Measurements from ENCODE around the gene REV1. TPM values are rescaled to one million over a fixed set of nuclear protein-coding genes. Genes with fewer than 3 reads are reported as not detected.

REV1 gene
- total RNA-seq, 1 donor from 2014 or later: 24.4 TPM

DNA sequence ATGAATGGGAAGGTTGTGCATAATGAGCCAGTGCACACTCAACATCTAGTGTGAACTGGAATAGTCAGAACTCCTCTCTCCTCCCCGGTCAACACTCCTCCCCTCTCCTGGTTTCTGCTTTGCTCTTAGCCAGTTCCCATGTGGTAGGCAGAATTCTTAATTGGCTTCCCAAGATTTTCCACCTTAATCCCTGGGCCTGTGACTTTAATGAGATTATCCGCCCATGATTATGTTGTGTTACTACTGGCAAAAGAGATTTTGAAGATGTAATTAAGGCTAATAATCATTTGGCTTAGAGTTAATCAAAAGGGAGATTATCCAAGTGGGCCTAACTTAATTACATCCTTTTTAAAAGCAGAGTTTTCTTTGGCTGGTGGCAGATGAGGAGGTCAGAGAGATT lies 34.2 kb upstream of the REV1 start:
- Histone ChIP-seq H3K4me1 (ENCODE audit: insufficient read depth, low read length) (no peaks in the 10 kb centered on the region), H3K4me2 (ENCODE audit: low read length) (no peak overlapping the region), H3K9ac (ENCODE audit: low read length) (no peak overlapping the region), H3K27ac (ENCODE audit: low read depth, low read length) (no peak overlapping the region), H2AFZ (ENCODE audit: low read depth, low read length) (no peak overlapping the region), H3K9me3 (ENCODE audit: insufficient read depth, low read depth, low read length) (no peaks in the 10 kb centered on the region), H3K27me3 (ENCODE audit: insufficient read depth, low read length) (no peaks in the 10 kb centered on the region), H4K20me1 (ENCODE audit: insufficient read depth, low read length) (no peaks in the 10 kb centered on the region), H3K4me3 (ENCODE audit: insufficient read depth, low read depth, low read length) (no peak overlapping the region), H3K36me3 (ENCODE audit: insufficient read depth, low read length) (no peaks in the 10 kb centered on the region), H3K79me2 (ENCODE audit: insufficient read depth, low read length) (no peaks in the 10 kb centered on the region)
- H3K4me1 Mint-ChIP-seq (ENCODE audit: low read depth, unreplicated experiment): no peaks in the 10 kb centered on the region
- no peak overlapping the region for H3K27ac Mint-ChIP-seq (ENCODE audit: unreplicated experiment)
- no peaks in the 10 kb centered on the region for H3K9me3 Mint-ChIP-seq (ENCODE audit: unreplicated experiment)
- FAIRE-seq: no peak
- peaks cover 9% of the 10 kb centered on the region for H3K27me3 Mint-ChIP-seq (ENCODE audit: low read depth, unreplicated experiment)
- TF ChIP-seq EZH2 (IDR thresholded peaks at IDR 0.05; ENCODE audit: insufficient read depth, low read length): no peak
- TF ChIP-seq, protein P1, sequence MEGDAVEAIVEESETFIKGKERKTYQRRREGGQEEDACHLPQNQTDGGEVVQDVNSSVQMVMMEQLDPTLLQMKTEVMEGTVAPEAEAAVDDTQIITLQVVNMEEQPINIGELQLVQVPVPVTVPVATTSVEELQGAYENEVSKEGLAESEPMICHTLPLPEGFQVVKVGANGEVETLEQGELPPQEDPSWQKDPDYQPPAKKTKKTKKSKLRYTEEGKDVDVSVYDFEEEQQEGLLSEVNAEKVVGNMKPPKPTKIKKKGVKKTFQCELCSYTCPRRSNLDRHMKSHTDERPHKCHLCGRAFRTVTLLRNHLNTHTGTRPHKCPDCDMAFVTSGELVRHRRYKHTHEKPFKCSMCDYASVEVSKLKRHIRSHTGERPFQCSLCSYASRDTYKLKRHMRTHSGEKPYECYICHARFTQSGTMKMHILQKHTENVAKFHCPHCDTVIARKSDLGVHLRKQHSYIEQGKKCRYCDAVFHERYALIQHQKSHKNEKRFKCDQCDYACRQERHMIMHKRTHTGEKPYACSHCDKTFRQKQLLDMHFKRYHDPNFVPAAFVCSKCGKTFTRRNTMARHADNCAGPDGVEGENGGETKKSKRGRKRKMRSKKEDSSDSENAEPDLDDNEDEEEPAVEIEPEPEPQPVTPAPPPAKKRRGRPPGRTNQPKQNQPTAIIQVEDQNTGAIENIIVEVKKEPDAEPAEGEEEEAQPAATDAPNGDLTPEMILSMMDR (IDR thresholded peaks at IDR 0.05; ENCODE audit: insufficient read depth, low read depth, low read length): no peak
- no peak for DNase-seq (ENCODE audit: low read depth)
- H3K36me3 Mint-ChIP-seq (ENCODE audit: low read depth, unreplicated experiment): no peaks in the 10 kb centered on the region
- H3K4me3 Mint-ChIP-seq (ENCODE audit: unreplicated experiment): no peak overlapping the region

DNA sequence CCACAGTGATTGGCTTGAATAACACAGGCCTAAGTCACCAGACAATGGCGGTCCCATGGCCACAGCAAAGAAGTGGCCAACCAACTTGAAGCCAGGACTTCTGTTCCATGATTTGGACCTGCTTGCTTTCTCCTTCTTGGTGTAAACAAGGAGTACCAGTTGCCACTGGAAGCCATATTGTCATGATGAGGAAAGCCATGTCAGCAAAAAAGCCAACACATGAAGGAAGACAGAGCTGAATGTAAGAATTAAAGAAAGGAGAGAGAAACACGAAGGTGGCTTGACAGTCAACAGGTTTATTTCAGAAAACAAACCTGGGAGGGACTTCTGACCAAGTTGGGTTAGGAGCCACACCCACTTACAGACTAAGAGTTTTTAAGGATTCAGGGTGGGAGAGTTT lies 32.3 kb upstream of the REV1 start:
- no peaks in the 10 kb centered on the region for H3K9me3 ChIP-seq (ENCODE audit: insufficient read depth, low read depth, low read length)
- FAIRE-seq (no peak), DNase-seq (ENCODE audit: low read depth) (no peak)
- no peak for TF ChIP-seq EZH2 (IDR thresholded peaks at IDR 0.05; ENCODE audit: insufficient read depth, low read length)
- TF ChIP-seq, protein P1 (IDR thresholded peaks at IDR 0.05; ENCODE audit: insufficient read depth, low read depth, low read length): no peak
- H3K27me3 ChIP-seq (ENCODE audit: insufficient read depth, low read length): no peaks in the 10 kb centered on the region
- H3K36me3 ChIP-seq (ENCODE audit: insufficient read depth, low read length): no peaks in the 10 kb centered on the region
- no peak overlapping the region for H3K9ac ChIP-seq (ENCODE audit: low read length)
- H3K4me3 ChIP-seq (ENCODE audit: insufficient read depth, low read depth, low read length): no peak overlapping the region
- no peak overlapping the region for H3K4me3 Mint-ChIP-seq (ENCODE audit: unreplicated experiment)
- no peaks in the 10 kb centered on the region for H3K79me2 ChIP-seq (ENCODE audit: insufficient read depth, low read length)
- no peaks in the 10 kb centered on the region for H4K20me1 ChIP-seq (ENCODE audit: insufficient read depth, low read length)
- peaks cover 10% of the 10 kb centered on the region for H3K27me3 Mint-ChIP-seq (ENCODE audit: low read depth, unreplicated experiment)
- no peaks in the 10 kb centered on the region for H3K4me1 Mint-ChIP-seq (ENCODE audit: low read depth, unreplicated experiment)
- no peak overlapping the region for H3K4me2 ChIP-seq (ENCODE audit: low read length)
- H3K27ac Mint-ChIP-seq (ENCODE audit: unreplicated experiment): no peak overlapping the region
- no peaks in the 10 kb centered on the region for H3K36me3 Mint-ChIP-seq (ENCODE audit: low read depth, unreplicated experiment)
- no peaks in the 10 kb centered on the region for H3K9me3 Mint-ChIP-seq (ENCODE audit: unreplicated experiment)
- H3K4me1 ChIP-seq (ENCODE audit: insufficient read depth, low read length): no peaks in the 10 kb centered on the region
- H2AFZ ChIP-seq (ENCODE audit: low read depth, low read length): no peak overlapping the region
- H3K27ac ChIP-seq (ENCODE audit: low read depth, low read length): no peak overlapping the region

DNA sequence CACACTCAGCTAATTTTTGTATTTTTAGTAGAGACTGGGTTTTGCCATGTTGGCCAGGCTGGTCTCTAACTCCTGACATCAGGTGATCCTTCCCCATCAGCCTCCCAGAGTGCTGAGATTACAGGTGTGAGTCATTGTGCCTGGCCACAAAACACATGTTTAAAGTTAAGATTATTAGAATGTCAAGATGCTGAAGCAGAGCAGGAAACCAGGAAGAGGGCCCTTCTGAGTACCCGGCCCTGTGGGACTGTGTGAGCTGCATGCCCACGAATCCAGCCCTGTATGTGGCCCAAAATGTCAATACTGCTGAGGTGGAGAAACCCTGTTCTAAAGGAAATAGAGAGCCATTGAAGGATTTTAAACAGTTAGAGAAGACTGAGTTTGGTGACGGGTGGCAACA lies 31.0 kb upstream of the REV1 start:
- FAIRE-seq (no peak), DNase-seq (ENCODE audit: low read depth) (no peak)
- Histone ChIP-seq H3K36me3 (ENCODE audit: insufficient read depth, low read length) (no peaks in the 10 kb centered on the region), H2AFZ (ENCODE audit: low read depth, low read length) (no peak overlapping the region), H3K79me2 (ENCODE audit: insufficient read depth, low read length) (no peaks in the 10 kb centered on the region), H4K20me1 (ENCODE audit: insufficient read depth, low read length) (no peaks in the 10 kb centered on the region), H3K9me3 (ENCODE audit: insufficient read depth, low read depth, low read length) (no peaks in the 10 kb centered on the region), H3K4me1 (ENCODE audit: insufficient read depth, low read length) (no peaks in the 10 kb centered on the region), H3K27me3 (ENCODE audit: insufficient read depth, low read length) (peaks cover 3% of the 10 kb centered on the region), H3K4me2 (ENCODE audit: low read length) (no peak overlapping the region), H3K27ac (ENCODE audit: low read depth, low read length) (no peak overlapping the region), H3K9ac (ENCODE audit: low read length) (no peak overlapping the region), H3K4me3 (ENCODE audit: insufficient read depth, low read depth, low read length) (no peak overlapping the region)
- Mint-ChIP-seq H3K9me3 (ENCODE audit: unreplicated experiment) (no peaks in the 10 kb centered on the region), H3K4me3 (ENCODE audit: unreplicated experiment) (no peak overlapping the region), H3K4me1 (ENCODE audit: low read depth, unreplicated experiment) (no peaks in the 10 kb centered on the region), H3K27ac (ENCODE audit: unreplicated experiment) (no peak overlapping the region), H3K27me3 (ENCODE audit: low read depth, unreplicated experiment) (peaks cover 8% of the 10 kb centered on the region), H3K36me3 (ENCODE audit: low read depth, unreplicated experiment) (no peaks in the 10 kb centered on the region)
- TF ChIP-seq EZH2 (IDR thresholded peaks at IDR 0.05; ENCODE audit: insufficient read depth, low read length): no peak
- TF ChIP-seq, protein P1 (IDR thresholded peaks at IDR 0.05; ENCODE audit: insufficient read depth, low read depth, low read length): no peak

Data from astrocyte (in vitro differentiated cells and primary cell).